ENCODE results near the gene BRD1. TPM values are rescaled to one million over a fixed set of nuclear protein-coding genes. Genes with fewer than 3 reads are reported as not detected.

BRD1 gene
- total RNA-seq, 2 donors from 2014 or later = 127 to 153 TPM

GRCh38 chr22:49775191-49775866 lies 52.3 kb downstream of the BRD1 start:
- peaks cover 2% of the 10 kb centered on the region for H3K36me3 Mint-ChIP-seq (ENCODE audit: low read depth)

GRCh38 chr22:49774499-49775151 lies 53.0 kb downstream of the BRD1 start:
- Mint-ChIP-seq H3K27ac (peak overlapping the region; percentile 59), H3K27me3 (no peaks in the 10 kb centered on the region), H3K4me1 (peaks cover 7% of the 10 kb centered on the region), H3K36me3 (ENCODE audit: low read depth) (peaks cover 2% of the 10 kb centered on the region), H3K4me3 (no peak overlapping the region)
- no peak for ATAC-seq
- DNase-seq = no peak
- H3K9me3 ChIP-seq (ENCODE audit: control insufficient read depth, low read length, poor library complexity, severe bottlenecking) = no peaks in the 10 kb centered on the region

More at GRCh38 chr22:49775191-49775866, 52.3 kb downstream of the BRD1 start:
- no peaks in the 10 kb centered on the region for H3K9me3 ChIP-seq (ENCODE audit: control insufficient read depth, low read length, poor library complexity, severe bottlenecking)
- H3K27ac Mint-ChIP-seq = no peak overlapping the region
- no peak for ATAC-seq
- peaks cover 7% of the 10 kb centered on the region for H3K4me1 Mint-ChIP-seq
- no peak overlapping the region for H3K4me3 Mint-ChIP-seq
- no peaks in the 10 kb centered on the region for H3K27me3 Mint-ChIP-seq
- DNase-seq = no peak

- ATAC-seq = no peak
- Mint-ChIP-seq H3K36me3 (ENCODE audit: low read depth) (peaks cover 2% of the 10 kb centered on the region), H3K27ac (peak overlapping the region; percentile 59), H3K27me3 (no peaks in the 10 kb centered on the region), H3K4me1 (peaks cover 7% of the 10 kb centered on the region), H3K4me3 (no peak overlapping the region)
- no peak for DNase-seq
- H3K9me3 ChIP-seq (ENCODE audit: control insufficient read depth, low read length, poor library complexity, severe bottlenecking) = no peaks in the 10 kb centered on the region
Observed at GRCh38 chr22:49774046-49774445, 53.6 kb downstream of the BRD1 start.

GRCh38 chr22:49773531-49773930 lies 54.1 kb downstream of the BRD1 start:
- DNase-seq (no peak), ATAC-seq (no peak)
- H3K27me3 Mint-ChIP-seq = no peaks in the 10 kb centered on the region
- peak overlapping the region; percentile 8 for H3K27ac Mint-ChIP-seq
- H3K36me3 Mint-ChIP-seq (ENCODE audit: low read depth) = peaks cover 2% of the 10 kb centered on the region
- H3K9me3 ChIP-seq (ENCODE audit: control insufficient read depth, low read length, poor library complexity, severe bottlenecking) = no peaks in the 10 kb centered on the region
- peaks cover 7% of the 10 kb centered on the region for H3K4me1 Mint-ChIP-seq
- H3K4me3 Mint-ChIP-seq = no peak overlapping the region

- Mint-ChIP-seq H3K4me3 (peak overlapping the region; percentile 19), H3K27me3 (no peaks in the 10 kb centered on the region), H3K27ac (no peak overlapping the region), H3K4me1 (peaks cover 7% of the 10 kb centered on the region), H3K36me3 (ENCODE audit: low read depth) (peaks cover 2% of the 10 kb centered on the region)
- no peak for DNase-seq
- no peak for ATAC-seq
- no peaks in the 10 kb centered on the region for H3K9me3 ChIP-seq (ENCODE audit: control insufficient read depth, low read length, poor library complexity, severe bottlenecking)
Observed at GRCh38 chr22:49772692-49773091, 55.0 kb downstream of the BRD1 start.

- ATAC-seq (peak; percentile 7), DNase-seq (no peak)
- peaks cover 2% of the 10 kb centered on the region for H3K36me3 Mint-ChIP-seq (ENCODE audit: low read depth)
Observed at GRCh38 chr22:49771266-49772065, 56.2 kb downstream of the BRD1 start.

GRCh38 chr22:49770547-49771265 lies 57.0 kb downstream of the BRD1 start:
- Mint-ChIP-seq H3K4me1 (peaks cover 7% of the 10 kb centered on the region), H3K4me3 (peak overlapping the region; percentile 63), H3K27me3 (no peaks in the 10 kb centered on the region), H3K27ac (no peak overlapping the region), H3K36me3 (ENCODE audit: low read depth) (peaks cover 2% of the 10 kb centered on the region)
- DNase-seq (peak in 1 of 3 donors; percentile 7), ATAC-seq (peak; percentile 18)
- H3K9me3 ChIP-seq (ENCODE audit: control insufficient read depth, low read length, poor library complexity, severe bottlenecking) = no peaks in the 10 kb centered on the region

More at GRCh38 chr22:49771266-49772065, 56.2 kb downstream of the BRD1 start:
- H3K9me3 ChIP-seq (ENCODE audit: control insufficient read depth, low read length, poor library complexity, severe bottlenecking) = no peaks in the 10 kb centered on the region
- Mint-ChIP-seq H3K4me3 (peak overlapping the region; percentile 53), H3K4me1 (peaks cover 7% of the 10 kb centered on the region), H3K27ac (no peak overlapping the region), H3K27me3 (no peaks in the 10 kb centered on the region)

- H3K4me3 Mint-ChIP-seq = no peak overlapping the region
- ATAC-seq (no peak), DNase-seq (no peak)
- H3K4me1 Mint-ChIP-seq = peaks cover 7% of the 10 kb centered on the region
- no peaks in the 10 kb centered on the region for H3K9me3 ChIP-seq (ENCODE audit: control insufficient read depth, low read length, poor library complexity, severe bottlenecking)
- peaks cover under 1% of the 10 kb centered on the region for H3K36me3 Mint-ChIP-seq (ENCODE audit: low read depth)
- H3K27me3 Mint-ChIP-seq = no peaks in the 10 kb centered on the region
- no peak overlapping the region for H3K27ac Mint-ChIP-seq
Observed at GRCh38 chr22:49769691-49770546, 57.8 kb downstream of the BRD1 start.

GRCh38 chr22:49768951-49769690 lies 58.6 kb downstream of the BRD1 start:
- DNase-seq (peak in 2 of 3 donors; percentile 3 to 8), ATAC-seq (no peak)
- H3K4me1 Mint-ChIP-seq = peaks cover 7% of the 10 kb centered on the region
- H3K36me3 Mint-ChIP-seq (ENCODE audit: low read depth) = no peaks in the 10 kb centered on the region
- H3K9me3 ChIP-seq (ENCODE audit: control insufficient read depth, low read length, poor library complexity, severe bottlenecking) = no peaks in the 10 kb centered on the region
- no peak overlapping the region for H3K4me3 Mint-ChIP-seq
- H3K27me3 Mint-ChIP-seq = no peaks in the 10 kb centered on the region
- H3K27ac Mint-ChIP-seq = peak overlapping the region; percentile 49

GRCh38 chr22:49768077-49768910 lies 59.4 kb downstream of the BRD1 start:
- ATAC-seq (no peak), DNase-seq (peak in 2 of 3 donors; percentile 6 to 7)
- peaks cover 7% of the 10 kb centered on the region for H3K4me1 Mint-ChIP-seq
- no peak overlapping the region for H3K4me3 Mint-ChIP-seq
- H3K27me3 Mint-ChIP-seq = no peaks in the 10 kb centered on the region
- H3K27ac Mint-ChIP-seq = peak overlapping the region; percentile 49
- no peaks in the 10 kb centered on the region for H3K9me3 ChIP-seq (ENCODE audit: control insufficient read depth, low read length, poor library complexity, severe bottlenecking)
- no peaks in the 10 kb centered on the region for H3K36me3 Mint-ChIP-seq (ENCODE audit: low read depth)
